ENCODE results near the gene SEMA6D.

Gene SEMA6D

DNA sequence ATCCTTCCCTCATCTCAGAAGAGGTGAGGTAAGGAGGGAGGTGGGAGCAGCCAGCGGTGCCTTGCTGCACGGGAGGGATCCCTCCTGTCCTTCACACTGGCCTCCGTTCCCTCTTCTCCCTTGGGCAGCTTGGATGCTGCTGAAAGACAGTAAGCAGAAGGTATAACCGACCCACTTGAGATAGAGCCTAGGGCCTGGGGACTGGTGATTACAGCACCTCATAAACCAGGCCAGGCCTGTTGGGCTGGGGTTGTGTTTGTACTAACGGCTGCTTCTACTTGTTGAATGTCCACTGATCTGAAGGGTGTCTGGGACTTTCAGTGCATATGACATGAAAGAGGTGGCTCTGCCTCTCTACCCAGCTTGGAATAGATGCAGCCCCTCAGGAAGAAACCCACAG, 25.0 kb downstream of the SEMA6D start:
- ChIA-PET POLR2A (no interaction called here), CTCF (no interaction called here)
- Histone ChIP-seq H3K36me3 (ENCODE audit: control insufficient read depth in 4 of 4, insufficient read depth in 4 of 4, low read length in 3 of 4) (no peaks in the 10 kb centered on the region), H3K9me3 (ENCODE audit: control extremely low read depth in 1 of 5, control insufficient read depth in 4 of 5, insufficient read depth in 2 of 5, low read depth in 1 of 5, low read length in 4 of 5) (no peaks in the 10 kb centered on the region), H3K4me1 (ENCODE audit: control extremely low read depth in 1 of 4, control insufficient read depth in 4 of 4, insufficient read depth in 4 of 4, low read length in 3 of 4) (no peaks in the 10 kb centered on the region), H3K27ac (ENCODE audit: insufficient read depth in 1 of 2, low read depth in 1 of 2, low read length in 2 of 2, poor library complexity in 1 of 2, severe bottlenecking in 2 of 2) (no peak overlapping the region), H3K27me3 (replicated peaks in 2 of 5; ENCODE audit: control insufficient read depth in 4 of 5, insufficient read depth in 5 of 5, low read length in 4 of 5) (peaks cover 0 to 3% (median 0%) of the 10 kb centered on the region in 5 experiments), H3K4me3 (ENCODE audit: control insufficient read depth in 1 of 7, extremely low read depth in 1 of 7, insufficient read depth in 4 of 7, low read depth in 2 of 7, low read length in 6 of 7) (no peak overlapping the region)
- 95% methylated on average over 4 of the region's 5 CpGs for WGBS (ENCODE audit: insufficient coverage)
- DNase-seq = no peak

DNA sequence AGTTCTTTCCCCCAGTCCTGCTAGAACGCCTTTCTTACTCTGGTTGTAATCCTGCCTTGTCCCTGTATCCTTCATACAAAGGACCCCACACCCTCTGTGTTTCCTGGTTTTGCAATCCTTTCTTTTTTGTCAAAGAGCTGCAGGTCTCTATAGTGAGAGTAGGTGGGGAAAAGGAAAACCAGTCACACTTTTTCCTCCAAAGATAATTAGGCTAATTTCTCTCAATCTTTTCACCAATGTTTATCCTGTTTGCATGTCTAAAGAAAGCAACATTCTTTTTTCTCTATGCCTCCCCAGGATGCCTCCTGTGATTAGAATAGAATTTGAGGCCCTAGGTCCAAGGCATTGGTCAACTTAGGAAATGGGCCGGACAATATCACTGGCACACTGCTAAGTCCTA, 25.4 kb downstream of the SEMA6D start:
- H3K27me3 ChIP-seq (replicated peaks in 2 of 5; ENCODE audit: control insufficient read depth in 4 of 5, insufficient read depth in 5 of 5, low read length in 4 of 5) = peaks cover 0 to 3% (median 0%) of the 10 kb centered on the region in 5 experiments
- DNase-seq = no peak
- H3K4me1 ChIP-seq (ENCODE audit: control extremely low read depth in 1 of 4, control insufficient read depth in 4 of 4, insufficient read depth in 4 of 4, low read length in 3 of 4) = no peaks in the 10 kb centered on the region
- POLR2A ChIA-PET = no interaction called here
- no peaks in the 10 kb centered on the region for H3K9me3 ChIP-seq (ENCODE audit: control extremely low read depth in 1 of 5, control insufficient read depth in 4 of 5, insufficient read depth in 2 of 5, low read depth in 1 of 5, low read length in 4 of 5)
- no peak overlapping the region for H3K27ac ChIP-seq (ENCODE audit: insufficient read depth in 1 of 2, low read depth in 1 of 2, low read length in 2 of 2, poor library complexity in 1 of 2, severe bottlenecking in 2 of 2)
- H3K4me3 ChIP-seq (ENCODE audit: control insufficient read depth in 1 of 7, extremely low read depth in 1 of 7, insufficient read depth in 4 of 7, low read depth in 2 of 7, low read length in 6 of 7) = no peak overlapping the region
- no CpG with 5 or more reads among the region's 2 CpGs for WGBS (ENCODE audit: insufficient coverage)
- H3K36me3 ChIP-seq (ENCODE audit: control insufficient read depth in 4 of 4, insufficient read depth in 4 of 4, low read length in 3 of 4) = no peaks in the 10 kb centered on the region
- CTCF ChIA-PET = no interaction called here

DNA sequence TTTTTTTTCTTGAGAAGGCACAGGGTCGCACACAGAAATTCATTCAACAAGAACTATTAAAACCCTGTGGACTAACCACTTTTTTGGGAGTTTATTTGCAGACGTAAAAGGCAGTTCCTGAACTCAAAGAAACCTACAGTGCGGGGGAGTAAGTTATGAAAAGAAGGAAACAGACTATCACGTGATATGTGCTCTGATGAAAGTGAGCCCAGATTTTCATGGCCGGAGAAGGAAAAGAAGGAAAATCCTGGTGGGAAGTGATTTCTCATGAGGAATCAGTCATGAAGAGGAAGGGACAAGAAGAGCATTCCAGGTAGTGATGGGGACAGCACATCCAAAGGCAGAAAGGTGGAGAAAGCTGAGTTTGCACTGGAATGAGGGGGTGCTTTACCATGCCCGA, 26.1 kb downstream of the SEMA6D start:
- no peak overlapping the region for H3K27ac ChIP-seq (ENCODE audit: insufficient read depth in 1 of 2, low read depth in 1 of 2, low read length in 2 of 2, poor library complexity in 1 of 2, severe bottlenecking in 2 of 2)
- no peak for DNase-seq
- 84% methylated on average over 5 of the region's 6 CpGs for WGBS (ENCODE audit: insufficient coverage)
- no peaks in the 10 kb centered on the region for H3K36me3 ChIP-seq (ENCODE audit: control insufficient read depth in 4 of 4, insufficient read depth in 4 of 4, low read length in 3 of 4)
- POLR2A ChIA-PET = no interaction called here
- no peaks in the 10 kb centered on the region for H3K9me3 ChIP-seq (ENCODE audit: control extremely low read depth in 1 of 5, control insufficient read depth in 4 of 5, insufficient read depth in 2 of 5, low read depth in 1 of 5, low read length in 4 of 5)
- H3K4me1 ChIP-seq (ENCODE audit: control extremely low read depth in 1 of 4, control insufficient read depth in 4 of 4, insufficient read depth in 4 of 4, low read length in 3 of 4) = no peaks in the 10 kb centered on the region
- H3K4me3 ChIP-seq (ENCODE audit: control insufficient read depth in 1 of 7, extremely low read depth in 1 of 7, insufficient read depth in 4 of 7, low read depth in 2 of 7, low read length in 6 of 7) = no peak overlapping the region
- H3K27me3 ChIP-seq (replicated peaks in 2 of 5; ENCODE audit: control insufficient read depth in 4 of 5, insufficient read depth in 5 of 5, low read length in 4 of 5) = peaks cover 0 to 3% (median 0%) of the 10 kb centered on the region in 5 experiments
- CTCF ChIA-PET = no interaction called here

DNA sequence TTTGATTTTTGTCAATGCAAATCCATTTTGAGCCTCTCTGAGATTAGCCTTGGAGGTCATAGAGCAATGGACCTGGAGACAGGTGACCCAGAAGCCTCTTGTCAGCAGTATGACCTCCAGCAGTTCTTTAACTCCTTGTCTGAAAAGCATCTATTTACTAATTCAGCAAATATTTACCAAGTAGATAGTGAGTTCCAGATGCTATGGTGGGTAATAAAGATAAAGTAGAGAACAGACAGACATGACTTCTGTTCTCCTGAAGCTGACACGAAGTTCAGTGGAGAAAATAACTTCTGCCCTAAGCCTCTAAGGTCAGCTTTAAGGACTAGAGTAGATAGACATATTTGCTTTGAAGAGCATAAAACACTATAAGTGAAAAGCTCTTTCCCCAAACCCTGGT, 26.6 kb downstream of the SEMA6D start:
- DNase-seq = no peak
- Histone ChIP-seq H3K4me3 (ENCODE audit: control insufficient read depth in 1 of 7, extremely low read depth in 1 of 7, insufficient read depth in 4 of 7, low read depth in 2 of 7, low read length in 6 of 7) (no peak overlapping the region), H3K4me1 (ENCODE audit: control extremely low read depth in 1 of 4, control insufficient read depth in 4 of 4, insufficient read depth in 4 of 4, low read length in 3 of 4) (no peaks in the 10 kb centered on the region), H3K36me3 (ENCODE audit: control insufficient read depth in 4 of 4, insufficient read depth in 4 of 4, low read length in 3 of 4) (no peaks in the 10 kb centered on the region), H3K27me3 (replicated peaks in 2 of 5; ENCODE audit: control insufficient read depth in 4 of 5, insufficient read depth in 5 of 5, low read length in 4 of 5) (peaks cover 0 to 3% (median 0%) of the 10 kb centered on the region in 5 experiments), H3K27ac (ENCODE audit: insufficient read depth in 1 of 2, low read depth in 1 of 2, low read length in 2 of 2, poor library complexity in 1 of 2, severe bottlenecking in 2 of 2) (no peak overlapping the region), H3K9me3 (ENCODE audit: control extremely low read depth in 1 of 5, control insufficient read depth in 4 of 5, insufficient read depth in 2 of 5, low read depth in 1 of 5, low read length in 4 of 5) (no peaks in the 10 kb centered on the region)
- ChIA-PET POLR2A (no interaction called here), CTCF (no interaction called here)
- WGBS (ENCODE audit: insufficient coverage) = no CpG with 5 or more reads among the region's 1 CpG

DNA sequence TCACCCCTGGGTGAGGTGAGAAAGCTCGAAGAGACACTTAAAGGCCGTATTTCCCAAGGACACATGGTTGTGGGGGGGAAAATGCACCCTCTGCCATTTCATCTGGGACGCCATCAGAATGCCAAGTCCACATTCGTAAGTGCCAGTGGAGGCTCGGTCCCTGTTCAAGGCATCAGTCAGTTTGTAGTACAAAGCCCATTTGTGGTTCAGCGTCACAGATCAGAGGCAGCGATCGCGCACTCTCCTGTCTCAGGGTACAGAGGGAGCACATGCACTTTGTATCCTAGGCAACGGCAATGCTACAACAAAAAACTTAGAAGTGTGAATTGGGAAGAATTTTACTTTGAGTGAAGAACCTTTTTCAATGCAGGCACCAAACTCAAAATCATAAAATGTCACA, 27.2 kb downstream of the SEMA6D start:
- WGBS (ENCODE audit: insufficient coverage) = 97% methylated on average over 10 of the region's 10 CpGs
- no peak for DNase-seq
- Histone ChIP-seq H3K27me3 (replicated peaks in 2 of 5; ENCODE audit: control insufficient read depth in 4 of 5, insufficient read depth in 5 of 5, low read length in 4 of 5) (peaks cover 0 to 3% (median 0%) of the 10 kb centered on the region in 5 experiments), H3K4me3 (ENCODE audit: control insufficient read depth in 1 of 7, extremely low read depth in 1 of 7, insufficient read depth in 4 of 7, low read depth in 2 of 7, low read length in 6 of 7) (no peak overlapping the region), H3K4me1 (ENCODE audit: control extremely low read depth in 1 of 4, control insufficient read depth in 4 of 4, insufficient read depth in 4 of 4, low read length in 3 of 4) (no peaks in the 10 kb centered on the region), H3K9me3 (ENCODE audit: control extremely low read depth in 1 of 5, control insufficient read depth in 4 of 5, insufficient read depth in 2 of 5, low read depth in 1 of 5, low read length in 4 of 5) (no peaks in the 10 kb centered on the region), H3K27ac (ENCODE audit: insufficient read depth in 1 of 2, low read depth in 1 of 2, low read length in 2 of 2, poor library complexity in 1 of 2, severe bottlenecking in 2 of 2) (no peak overlapping the region), H3K36me3 (ENCODE audit: control insufficient read depth in 4 of 4, insufficient read depth in 4 of 4, low read length in 3 of 4) (no peaks in the 10 kb centered on the region)
- ChIA-PET CTCF (no interaction called here), POLR2A (no interaction called here)

DNA sequence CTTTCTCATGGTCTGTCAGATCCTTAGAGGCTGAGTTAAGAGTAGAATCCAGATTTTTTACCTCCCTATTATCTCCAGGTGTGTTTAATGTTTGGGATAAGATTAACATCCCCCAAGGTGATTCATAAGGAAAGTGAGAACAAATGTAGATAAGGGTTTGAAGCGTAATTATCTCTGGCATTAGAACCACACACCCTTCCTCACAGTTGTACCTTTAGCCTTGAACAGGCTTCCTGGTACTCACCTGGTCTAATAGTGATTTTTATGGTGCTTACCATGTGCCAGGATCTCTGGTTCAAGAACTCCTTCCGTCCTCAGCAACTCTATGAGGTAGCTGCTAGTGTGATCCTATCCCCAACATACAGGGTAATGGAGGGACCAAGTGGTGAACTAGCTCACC, 27.7 kb downstream of the SEMA6D start:
- peaks cover 0 to 3% (median 0%) of the 10 kb centered on the region in 5 experiments for H3K27me3 ChIP-seq (replicated peaks in 2 of 5; ENCODE audit: control insufficient read depth in 4 of 5, insufficient read depth in 5 of 5, low read length in 4 of 5)
- DNase-seq = no peak
- H3K4me3 ChIP-seq (ENCODE audit: control insufficient read depth in 1 of 7, extremely low read depth in 1 of 7, insufficient read depth in 4 of 7, low read depth in 2 of 7, low read length in 6 of 7) = no peak overlapping the region
- POLR2A ChIA-PET = no interaction called here
- no peaks in the 10 kb centered on the region for H3K4me1 ChIP-seq (ENCODE audit: control extremely low read depth in 1 of 4, control insufficient read depth in 4 of 4, insufficient read depth in 4 of 4, low read length in 3 of 4)
- CTCF ChIA-PET = no interaction called here
- H3K9me3 ChIP-seq (ENCODE audit: control extremely low read depth in 1 of 5, control insufficient read depth in 4 of 5, insufficient read depth in 2 of 5, low read depth in 1 of 5, low read length in 4 of 5) = no peaks in the 10 kb centered on the region
- 100% methylated on average over 1 of the region's 2 CpGs for WGBS (ENCODE audit: insufficient coverage)
- H3K27ac ChIP-seq (ENCODE audit: insufficient read depth in 1 of 2, low read depth in 1 of 2, low read length in 2 of 2, poor library complexity in 1 of 2, severe bottlenecking in 2 of 2) = no peak overlapping the region
- H3K36me3 ChIP-seq (ENCODE audit: control insufficient read depth in 4 of 4, insufficient read depth in 4 of 4, low read length in 3 of 4) = no peaks in the 10 kb centered on the region

DNA sequence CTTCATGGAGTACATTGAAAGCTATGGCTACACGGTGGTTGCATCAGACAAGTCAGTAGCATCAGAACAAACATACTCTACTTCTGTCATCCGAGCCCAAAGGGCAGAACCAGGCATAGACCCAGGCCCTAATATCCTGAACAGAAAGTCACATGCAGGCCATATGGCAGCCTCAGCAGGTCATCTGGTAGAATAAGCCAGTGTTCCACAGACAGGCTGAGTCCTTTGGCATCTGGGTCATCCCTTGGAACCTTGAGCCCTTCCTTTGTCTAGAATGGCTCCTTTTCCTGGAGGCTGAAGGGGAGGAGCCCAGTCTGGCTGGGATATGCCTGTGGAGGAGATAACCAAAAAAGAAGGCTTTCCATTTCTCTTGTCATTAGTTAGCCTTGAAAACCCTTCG, 29.2 kb downstream of the SEMA6D start:
- no peaks in the 10 kb centered on the region for H3K4me1 ChIP-seq (ENCODE audit: control extremely low read depth in 1 of 4, control insufficient read depth in 4 of 4, insufficient read depth in 4 of 4, low read length in 3 of 4)
- ChIA-PET CTCF (no interaction called here), POLR2A (no interaction called here)
- H3K27me3 ChIP-seq (replicated peaks in 2 of 5; ENCODE audit: control insufficient read depth in 4 of 5, insufficient read depth in 5 of 5, low read length in 4 of 5) = peaks cover 0 to 3% (median 0%) of the 10 kb centered on the region in 5 experiments
- 100% methylated on average over 2 of the region's 3 CpGs for WGBS (ENCODE audit: insufficient coverage)
- H3K4me3 ChIP-seq (ENCODE audit: control insufficient read depth in 1 of 7, extremely low read depth in 1 of 7, insufficient read depth in 4 of 7, low read depth in 2 of 7, low read length in 6 of 7) = no peak overlapping the region
- no peak overlapping the region for H3K27ac ChIP-seq (ENCODE audit: insufficient read depth in 1 of 2, low read depth in 1 of 2, low read length in 2 of 2, poor library complexity in 1 of 2, severe bottlenecking in 2 of 2)
- no peaks in the 10 kb centered on the region for H3K9me3 ChIP-seq (ENCODE audit: control extremely low read depth in 1 of 5, control insufficient read depth in 4 of 5, insufficient read depth in 2 of 5, low read depth in 1 of 5, low read length in 4 of 5)
- no peak for DNase-seq
- H3K36me3 ChIP-seq (ENCODE audit: control insufficient read depth in 4 of 4, insufficient read depth in 4 of 4, low read length in 3 of 4) = no peaks in the 10 kb centered on the region

All from common myeloid progenitor, CD34-positive (primary cell).